ENCODE data around the gene TAAR1.

Gene TAAR1

GRCh38 chr6:132671295-132671694, 12.3 kb upstream of the TAAR1 start:
- Histone ChIP-seq H3K4me3 (ENCODE audit: low read depth, low read length) (no peak overlapping the region), H3K27me3 (replicated peaks) (no peaks in the 10 kb centered on the region), H3K36me3 (replicated peaks) (no peaks in the 10 kb centered on the region), H3K27ac (no peak overlapping the region)
- in situ Hi-C loops (cut with HindIII; ENCODE audit: low pct_ligation_motif_present, low sequenced_read_pairs) = no loop called here
- TF ChIP-seq CTCF (IDR thresholded peaks at IDR 0.05; ENCODE audit: low read depth, low read length, missing control alignments) = no peak
- DNase-seq = no peak

GRCh38 chr6:132669690-132670291, 10.8 kb upstream of the TAAR1 start:
- H3K27me3 ChIP-seq (replicated peaks) = no peaks in the 10 kb centered on the region
- no peak for DNase-seq
- TF ChIP-seq CTCF (IDR thresholded peaks at IDR 0.05; ENCODE audit: low read depth, low read length, missing control alignments) = peak; percentile 17
- H3K4me3 ChIP-seq (ENCODE audit: low read depth, low read length) = no peak overlapping the region
- H3K27ac ChIP-seq = no peak overlapping the region
- in situ Hi-C loops (cut with HindIII; ENCODE audit: low pct_ligation_motif_present, low sequenced_read_pairs) = no loop called here
- H3K36me3 ChIP-seq (replicated peaks) = no peaks in the 10 kb centered on the region

- no peak for TF ChIP-seq CTCF (IDR thresholded peaks at IDR 0.05; ENCODE audit: low read depth, low read length, missing control alignments)
- Histone ChIP-seq H3K27ac (no peak overlapping the region), H3K4me3 (ENCODE audit: low read depth, low read length) (no peak overlapping the region), H3K27me3 (replicated peaks) (no peaks in the 10 kb centered on the region), H3K36me3 (replicated peaks) (no peaks in the 10 kb centered on the region)
- in situ Hi-C loops (cut with HindIII; ENCODE audit: low pct_ligation_motif_present, low sequenced_read_pairs) = no loop called here
- no peak for DNase-seq
Observed at GRCh38 chr6:132666118-132666517, 7.1 kb upstream of the TAAR1 start.

GRCh38 chr6:132664309-132665034, 5.5 kb upstream of the TAAR1 start:
- no peak overlapping the region for H3K4me3 ChIP-seq (ENCODE audit: low read depth, low read length)
- in situ Hi-C loops (cut with HindIII; ENCODE audit: low pct_ligation_motif_present, low sequenced_read_pairs) = no loop called here
- H3K27me3 ChIP-seq (replicated peaks) = no peaks in the 10 kb centered on the region
- no peak for DNase-seq
- H3K36me3 ChIP-seq (replicated peaks) = no peaks in the 10 kb centered on the region
- TF ChIP-seq CTCF (IDR thresholded peaks at IDR 0.05; ENCODE audit: low read depth, low read length, missing control alignments) = no peak
- H3K27ac ChIP-seq = no peak overlapping the region

GRCh38 chr6:132663661-132664060, 4.7 kb upstream of the TAAR1 start:
- Histone ChIP-seq H3K27ac (no peak overlapping the region), H3K4me3 (ENCODE audit: low read depth, low read length) (no peak overlapping the region), H3K36me3 (replicated peaks) (no peaks in the 10 kb centered on the region), H3K27me3 (replicated peaks) (no peaks in the 10 kb centered on the region)
- DNase-seq = no peak
- TF ChIP-seq CTCF (IDR thresholded peaks at IDR 0.05; ENCODE audit: low read depth, low read length, missing control alignments) = no peak
- in situ Hi-C loops (cut with HindIII; ENCODE audit: low pct_ligation_motif_present, low sequenced_read_pairs) = no loop called here
